GOT3 (cell line): ENCODE data around the gene HILPDA.

Source experiments
- DNase-seq: peaks from one replicate; lab custom pipeline; 2025; ENCODE audit warnings: mixed read lengths; lab: John Stamatoyannopoulos, UW

HILPDA gene, protein sequence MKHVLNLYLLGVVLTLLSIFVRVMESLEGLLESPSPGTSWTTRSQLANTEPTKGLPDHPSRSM

DNA sequence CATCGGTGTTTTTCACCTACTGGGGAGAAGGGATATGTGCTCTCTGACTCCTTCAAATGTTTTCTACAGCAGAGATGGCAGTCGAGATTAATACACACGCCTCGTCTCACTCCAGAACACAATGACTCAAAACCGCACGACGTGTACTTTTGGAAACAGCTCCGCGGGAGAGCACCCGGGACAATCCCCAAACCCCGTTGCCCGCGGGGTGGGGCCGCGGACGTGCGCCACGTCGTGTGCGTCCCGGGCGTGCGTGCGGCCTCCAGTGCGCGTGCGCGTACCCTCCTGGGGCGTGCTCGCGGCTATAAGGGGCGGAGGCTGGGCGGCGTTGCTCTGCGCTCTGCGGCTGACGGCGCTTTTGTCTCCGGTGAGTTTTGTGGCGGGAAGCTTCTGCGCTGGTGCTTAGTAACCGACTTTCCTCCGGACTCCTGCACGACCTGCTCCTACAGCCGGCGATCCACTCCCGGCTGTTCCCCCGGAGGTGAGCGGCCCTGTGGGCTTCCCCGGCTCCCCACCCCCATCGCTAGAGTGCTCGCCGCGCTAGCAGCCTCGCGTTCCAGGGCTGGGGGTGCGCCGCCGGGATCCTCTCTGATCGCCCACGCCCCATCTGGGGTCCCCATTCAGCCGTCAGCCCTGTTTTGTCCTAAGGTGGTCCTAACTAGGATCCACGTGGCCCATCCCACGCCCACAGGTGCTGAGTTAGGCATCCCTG, at the start of gene HILPDA:
HILPDA (plus strand) TSS at position 336 of the 712 bp plus-strand sequence. CDS start 1,391 bp downstream, outside the sequence.
- peak; percentile 86 for DNase-seq

- no peak for DNase-seq
Observed at GRCh38 chr7:128406314-128407232, 49.1 kb upstream of the HILPDA start.

DNA sequence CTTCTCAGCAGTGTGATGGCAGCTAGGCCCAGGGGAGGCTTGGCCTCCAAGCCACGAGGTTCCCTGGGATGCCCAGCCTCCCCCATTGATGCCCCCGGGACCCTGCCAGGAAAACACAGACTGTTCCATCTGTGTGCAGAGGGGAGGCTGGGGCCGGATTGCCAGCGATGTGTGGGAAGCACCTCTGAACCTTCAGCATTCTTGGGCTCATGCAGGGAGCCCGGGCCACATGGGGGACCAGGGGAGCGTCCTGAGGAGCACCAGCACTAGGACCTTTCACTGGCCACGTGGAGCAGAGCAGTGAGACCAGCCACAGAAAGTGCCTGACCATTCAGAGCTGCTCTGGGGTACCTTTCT, 48.5 kb upstream of the HILPDA start:
- DNase-seq: no peak

- no peak for DNase-seq
Observed at GRCh38 chr7:128407751-128408708, 47.6 kb upstream of the HILPDA start.

GRCh38 chr7:128408709-128409595, 46.7 kb upstream of the HILPDA start:
- DNase-seq: no peak

DNA sequence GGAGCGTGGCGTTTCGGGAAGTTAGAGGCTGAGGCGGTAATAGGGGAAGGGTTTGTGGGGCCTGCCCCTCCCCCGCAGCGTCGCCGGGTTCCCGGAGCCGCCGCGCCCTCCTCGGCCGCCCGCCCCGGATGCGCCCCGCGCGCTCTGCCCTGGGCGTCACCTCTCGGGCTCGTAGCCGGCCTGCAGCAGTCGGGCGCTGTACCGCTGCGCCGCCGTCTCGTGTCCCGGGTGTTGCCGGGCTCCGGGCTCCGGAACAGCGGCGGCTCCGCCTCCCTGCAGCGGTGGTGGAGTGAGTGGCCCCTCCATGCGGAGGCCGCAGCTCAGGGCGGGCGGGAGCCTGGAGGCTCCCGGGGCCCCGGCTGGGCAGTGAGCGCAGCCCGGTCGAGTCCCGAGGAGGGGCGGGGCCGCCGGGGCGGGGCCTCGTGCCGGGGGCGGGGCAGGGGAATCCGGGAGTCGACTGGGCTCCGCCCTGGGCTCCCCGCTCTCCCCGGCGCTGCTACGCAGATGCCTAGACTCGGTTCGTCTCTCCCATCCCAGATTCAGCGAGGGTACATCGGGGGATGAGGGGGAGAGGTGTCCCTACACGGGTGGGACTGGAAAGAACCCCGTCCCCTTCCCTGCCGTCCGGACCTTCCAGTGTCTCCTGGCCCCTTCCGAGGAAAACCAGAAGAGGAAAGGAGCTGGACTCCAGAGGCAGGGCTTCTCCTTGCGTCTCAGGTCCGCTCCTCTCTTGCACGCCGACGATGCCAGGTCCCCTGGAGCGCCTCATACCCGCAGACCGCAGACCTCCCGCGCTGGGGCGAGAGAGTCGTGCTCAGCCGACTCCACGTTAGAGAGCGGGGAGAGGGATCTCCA, 45.9 kb upstream of the HILPDA start, which contains the start of gene IMPDH1:
IMPDH1 (minus strand) TSS at position 387 of the 855 bp plus-strand sequence; CDS start at position 306, 81 bp downstream.
- DNase-seq: peak; percentile 77

GRCh38 chr7:128410451-128410753, 45.3 kb upstream of the HILPDA start:
- DNase-seq: no peak

DNA sequence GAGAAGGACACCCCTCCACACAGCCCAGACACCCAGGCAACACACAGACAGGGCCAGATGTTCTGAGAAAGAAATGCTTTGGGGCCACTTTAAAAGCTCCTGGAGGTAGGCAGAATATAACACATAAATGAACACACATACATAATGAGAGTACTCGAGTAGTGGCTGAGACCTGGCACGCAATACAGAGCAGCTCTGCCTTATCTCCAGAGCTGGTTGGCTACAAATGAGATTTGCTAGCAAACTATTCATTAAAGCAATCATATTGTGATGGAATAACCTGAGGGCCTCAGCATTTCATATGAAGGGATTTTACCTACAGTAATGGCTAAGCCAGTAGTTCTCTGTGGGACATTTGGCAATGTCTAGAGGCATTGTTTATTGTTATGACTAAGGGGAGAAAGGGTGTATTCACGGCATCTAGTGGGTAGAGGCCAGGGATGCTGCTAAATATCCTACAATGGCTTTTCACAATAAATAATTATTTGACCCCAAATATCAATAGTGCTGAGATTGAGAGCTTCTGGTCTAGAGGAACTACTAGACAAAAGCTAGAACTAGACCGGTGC, 40.4 kb upstream of the HILPDA start:
- no peak for DNase-seq

DNA sequence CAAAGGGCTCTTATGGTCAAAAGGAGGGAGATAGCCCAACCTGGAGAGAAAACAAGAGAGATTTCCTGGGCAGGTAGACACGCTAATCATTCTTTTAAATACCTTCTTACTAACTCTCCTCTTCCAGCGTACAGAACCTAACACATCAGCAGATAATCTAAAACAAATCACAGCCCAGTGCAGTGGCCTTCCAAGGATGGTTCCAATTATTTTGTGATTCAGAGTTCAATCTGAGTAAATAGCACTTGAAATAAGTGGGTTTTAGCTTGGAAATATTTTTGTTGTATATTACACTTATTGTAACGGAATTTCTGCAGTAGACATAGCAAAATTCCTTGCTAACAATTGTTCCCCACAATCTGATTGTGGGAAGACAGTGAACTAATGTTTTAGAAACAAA, 38.6 kb upstream of the HILPDA start:
- no peak for DNase-seq

GRCh38 chr7:128419257-128419656, 36.4 kb upstream of the HILPDA start:
- no peak for DNase-seq

DNA sequence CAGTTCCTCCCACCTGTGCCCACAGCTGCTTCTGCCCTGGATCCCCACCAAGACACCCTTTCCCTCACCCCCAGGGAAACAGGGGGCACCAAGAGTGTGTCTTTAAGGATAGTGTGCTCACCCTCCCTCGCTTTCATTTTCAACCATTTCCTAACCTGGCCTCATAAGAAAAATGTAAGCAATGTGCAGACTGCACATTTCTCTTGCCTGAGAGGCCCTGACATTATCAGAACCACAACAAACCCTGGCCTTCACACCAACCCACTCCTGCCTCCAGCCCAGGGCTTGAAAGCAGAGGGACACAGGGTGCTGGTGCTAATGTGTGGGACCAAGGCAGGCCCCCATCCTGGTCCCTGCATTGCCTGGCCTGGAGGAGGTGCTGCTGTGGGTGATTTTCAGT, 34.9 kb upstream of the HILPDA start:
- DNase-seq: no peak

DNA sequence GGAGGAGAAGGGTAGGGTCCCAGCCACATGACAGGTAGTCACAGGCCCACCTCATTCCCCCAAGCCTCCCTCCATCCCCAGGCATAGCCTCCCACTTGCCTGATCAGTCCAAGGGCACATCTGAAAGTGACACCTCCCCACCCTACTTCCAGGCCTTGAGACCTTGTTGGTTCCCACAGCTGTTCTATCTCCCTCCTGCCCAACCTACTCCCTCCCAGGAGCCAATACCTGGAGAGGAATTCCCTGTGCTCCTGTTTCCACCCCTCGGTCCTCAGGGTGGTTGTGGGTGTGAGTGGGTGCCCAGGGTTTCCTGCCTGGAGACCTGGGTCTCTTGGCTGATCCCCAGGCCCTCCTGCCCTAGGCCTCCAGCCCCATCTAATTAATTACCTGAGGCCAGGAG, 34.3 kb upstream of the HILPDA start:
- DNase-seq: no peak

- DNase-seq: no peak
Observed at GRCh38 chr7:128422037-128422436, 33.6 kb upstream of the HILPDA start.

- DNase-seq: no peak
Observed at GRCh38 chr7:128422842-128423241, 32.8 kb upstream of the HILPDA start.

DNA sequence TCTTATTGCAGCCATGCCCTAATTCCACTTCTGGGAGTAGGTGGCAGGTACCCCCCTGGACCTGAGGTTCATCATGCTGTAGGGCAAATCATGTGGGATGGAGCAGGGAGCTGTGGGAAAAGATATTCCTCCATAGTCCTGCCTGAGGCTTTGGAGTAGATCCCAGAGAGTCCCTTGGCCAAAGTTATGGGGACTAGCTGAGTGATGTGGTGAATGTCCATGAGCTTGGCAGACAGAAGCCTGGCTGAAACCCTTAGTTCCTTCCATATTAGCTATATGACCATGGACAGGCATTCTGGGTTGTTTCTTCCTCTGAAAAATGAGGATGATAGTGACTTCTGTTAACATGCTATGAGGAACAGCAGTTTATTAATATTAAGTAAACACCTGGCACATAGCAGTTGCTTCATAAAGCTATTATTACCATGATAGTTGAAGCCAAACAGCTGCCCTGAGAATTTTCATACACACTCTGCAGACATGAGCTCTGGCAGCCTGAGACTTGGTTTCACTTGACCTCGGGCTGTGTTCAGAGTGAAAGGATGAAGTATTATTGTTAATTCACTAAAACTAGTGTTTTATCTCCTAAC, 30.9 kb upstream of the HILPDA start:
- DNase-seq: no peak

- no peak for DNase-seq
Observed at GRCh38 chr7:128425850-128426249, 29.8 kb upstream of the HILPDA start.

DNA sequence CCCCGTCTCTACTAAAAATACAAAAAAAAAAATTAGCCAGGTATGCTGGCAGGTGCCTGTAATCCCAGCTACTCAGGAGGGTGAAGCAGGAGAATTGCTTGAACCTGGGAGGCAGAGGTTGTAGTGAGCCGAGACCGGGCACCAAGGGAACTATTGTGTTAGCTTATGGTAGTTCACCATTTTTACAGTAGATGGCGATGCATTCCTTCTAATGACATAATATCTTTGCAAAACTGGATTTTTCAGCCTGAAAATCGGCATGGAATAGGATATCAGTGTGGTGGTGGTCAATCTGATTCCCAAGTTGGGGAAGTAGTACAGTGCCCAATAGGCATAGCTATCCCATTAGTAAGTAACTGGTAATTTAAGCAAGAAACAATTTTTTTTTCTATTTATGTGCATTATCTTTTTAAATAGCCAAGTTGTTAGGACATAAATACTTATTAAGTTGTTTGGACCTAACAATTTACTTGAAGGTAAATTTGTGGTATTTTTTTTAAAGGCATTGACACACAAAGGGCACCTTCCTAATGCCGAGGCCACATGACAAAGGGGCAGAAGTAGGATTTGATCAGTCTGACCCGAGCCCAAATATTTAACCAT, 28.3 kb upstream of the HILPDA start:
- no peak for DNase-seq

- no peak for DNase-seq
Observed at GRCh38 chr7:128430207-128430606, 25.5 kb upstream of the HILPDA start.

GRCh38 chr7:128431221-128431620, 24.5 kb upstream of the HILPDA start:
- no peak for DNase-seq
